DND-41 (cell line): ENCODE data around the gene PHGDH.

Experiments used
- EZH2 ChIP-seq: IDR thresholded peaks from 3 replicates; pipeline ENCODE4 v1.6.1; 2012; ENCODE audit warnings: borderline replicate concordance, low read depth, mild to moderate bottlenecking, moderate library complexity, low read length, inconsistent platforms; ENCODE audit not compliant: severe bottlenecking
- TF ChIP-seq, protein P1 (sequence below): IDR thresholded peaks from 2 replicates; pipeline ENCODE4 v1.5.1; 2012; ENCODE audit warnings: borderline replicate concordance, low read length, moderate library complexity, mild to moderate bottlenecking; ENCODE audit not compliant: poor library complexity, severe bottlenecking; ENCODE audit errors: extremely low read depth

DNA sequence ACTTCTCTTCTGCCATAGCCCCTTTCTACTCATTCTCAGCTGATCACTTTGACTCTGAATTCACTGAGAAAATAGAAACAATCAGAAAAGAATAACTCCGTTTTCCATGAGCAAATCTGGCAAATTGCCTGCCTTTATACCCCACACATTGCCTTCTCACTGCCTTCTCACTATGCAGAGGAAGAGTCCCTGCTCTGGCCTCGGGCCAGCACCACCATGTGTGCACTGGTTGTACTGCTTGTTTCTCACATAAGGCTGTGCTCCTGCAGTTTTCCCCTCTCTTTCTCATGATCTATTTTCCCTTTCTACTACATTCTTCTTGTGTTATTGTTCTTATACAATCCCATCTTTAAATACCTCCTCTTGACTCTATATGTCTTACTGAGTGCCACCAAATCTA is 59.3 kb downstream of the PHGDH start:
- TF ChIP-seq, protein P1, sequence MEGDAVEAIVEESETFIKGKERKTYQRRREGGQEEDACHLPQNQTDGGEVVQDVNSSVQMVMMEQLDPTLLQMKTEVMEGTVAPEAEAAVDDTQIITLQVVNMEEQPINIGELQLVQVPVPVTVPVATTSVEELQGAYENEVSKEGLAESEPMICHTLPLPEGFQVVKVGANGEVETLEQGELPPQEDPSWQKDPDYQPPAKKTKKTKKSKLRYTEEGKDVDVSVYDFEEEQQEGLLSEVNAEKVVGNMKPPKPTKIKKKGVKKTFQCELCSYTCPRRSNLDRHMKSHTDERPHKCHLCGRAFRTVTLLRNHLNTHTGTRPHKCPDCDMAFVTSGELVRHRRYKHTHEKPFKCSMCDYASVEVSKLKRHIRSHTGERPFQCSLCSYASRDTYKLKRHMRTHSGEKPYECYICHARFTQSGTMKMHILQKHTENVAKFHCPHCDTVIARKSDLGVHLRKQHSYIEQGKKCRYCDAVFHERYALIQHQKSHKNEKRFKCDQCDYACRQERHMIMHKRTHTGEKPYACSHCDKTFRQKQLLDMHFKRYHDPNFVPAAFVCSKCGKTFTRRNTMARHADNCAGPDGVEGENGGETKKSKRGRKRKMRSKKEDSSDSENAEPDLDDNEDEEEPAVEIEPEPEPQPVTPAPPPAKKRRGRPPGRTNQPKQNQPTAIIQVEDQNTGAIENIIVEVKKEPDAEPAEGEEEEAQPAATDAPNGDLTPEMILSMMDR, result no peak
- TF ChIP-seq EZH2, result no peak
